ENCODE measurements around the gene ADRA1B.

ADRA1B gene

DNA sequence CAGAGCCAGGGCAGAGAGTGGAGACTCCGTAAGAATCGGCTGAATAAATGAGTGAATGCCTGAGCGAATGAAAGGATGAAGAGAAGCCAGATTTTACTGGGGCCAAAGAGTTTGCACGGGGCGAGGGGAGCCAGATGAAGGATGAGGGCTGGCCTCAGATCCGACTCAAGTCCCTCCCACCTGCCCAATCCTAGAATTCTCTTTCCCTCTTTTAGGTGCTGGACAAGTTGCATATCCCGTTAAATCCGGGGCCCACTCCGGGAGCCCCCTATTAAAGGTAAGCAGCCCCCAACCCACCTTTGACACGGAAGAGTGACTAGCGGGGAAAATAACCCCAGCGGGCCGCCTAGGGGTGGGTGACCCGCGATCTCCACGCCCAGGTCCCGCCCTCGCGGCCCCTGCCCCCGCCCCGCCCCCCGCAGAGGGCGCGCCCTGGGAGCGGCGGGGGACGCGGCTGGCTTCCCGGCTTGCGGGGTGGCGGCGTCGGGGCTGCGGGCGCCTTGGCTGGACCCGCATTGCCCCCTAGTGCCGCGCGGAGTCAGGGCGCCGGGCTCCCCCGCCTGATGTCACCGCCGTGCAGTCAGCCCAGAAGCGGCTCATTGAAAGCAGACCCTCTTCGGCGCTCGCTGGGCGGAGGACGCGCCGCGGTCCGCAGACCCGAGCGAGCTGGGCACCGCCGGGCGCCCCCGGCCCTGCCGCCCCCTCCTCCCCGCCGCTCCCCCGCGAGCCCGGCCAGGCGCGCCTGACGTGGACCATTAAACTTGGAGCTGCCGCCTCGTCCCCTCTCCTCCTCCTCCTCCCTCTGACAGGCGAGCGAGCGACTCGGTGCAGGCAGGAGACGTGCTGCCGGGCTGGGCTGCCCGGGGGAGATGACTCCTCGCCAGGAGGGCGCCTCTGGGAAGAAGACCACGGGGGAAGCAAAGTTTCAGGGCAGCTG is at the start of gene ADRA1B:
Gene ADRA1B, plus strand, starts transcription at position 579 of the 937 bp plus-strand sequence. CDS start 424 bp downstream, outside the sequence.
- no peak for DNase-seq (ENCODE audit: low read depth)
- H3K4me3 ChIP-seq (ENCODE audit: low read depth, low read length): peak within 1 kb of the TSS; percentile 45

DNA sequence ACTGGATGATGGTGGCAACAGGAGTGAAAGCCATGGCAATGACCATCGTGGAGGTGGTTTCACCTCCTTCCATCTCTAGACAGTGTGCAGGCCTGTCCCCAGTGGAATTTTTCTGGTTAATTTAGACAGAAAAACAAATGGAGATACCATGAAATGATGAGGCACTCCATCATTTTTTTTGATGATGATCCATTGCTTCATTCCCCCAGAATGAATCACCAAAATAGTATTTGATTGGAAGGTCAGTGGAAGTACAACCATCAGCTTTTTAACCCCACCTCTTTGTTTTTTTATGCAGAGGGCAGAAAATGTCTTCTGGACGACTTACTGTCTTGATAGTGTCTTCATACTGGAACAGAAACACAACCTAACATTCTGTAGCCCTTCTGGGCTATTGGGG is 42.6 kb upstream of the ADRA1B start:
- no peak for DNase-seq (ENCODE audit: low read depth)
- no peak overlapping the region for H3K4me3 ChIP-seq (ENCODE audit: low read depth, low read length)

DNA sequence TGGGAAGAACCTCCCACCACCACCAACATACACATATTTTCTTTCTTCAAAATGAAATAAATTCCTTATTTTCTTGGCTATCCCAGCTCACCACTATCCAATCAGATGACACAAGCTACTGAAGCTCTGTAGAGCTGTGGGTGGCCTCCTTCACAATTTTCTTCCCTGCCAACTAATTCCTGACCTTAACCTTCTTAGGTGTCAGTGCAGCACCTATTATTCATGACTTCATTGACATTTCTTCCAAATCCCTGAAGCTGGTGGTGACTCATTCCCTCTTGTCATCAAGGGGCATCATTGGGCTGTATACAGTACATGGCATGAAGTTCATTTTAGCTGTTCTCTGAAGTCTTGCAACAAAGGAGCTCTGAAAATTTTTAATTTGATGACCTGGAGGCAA is 42.0 kb upstream of the ADRA1B start:
- DNase-seq (ENCODE audit: low read depth): peak; percentile 62
- no peak overlapping the region for H3K4me3 ChIP-seq (ENCODE audit: low read depth, low read length)

DNA sequence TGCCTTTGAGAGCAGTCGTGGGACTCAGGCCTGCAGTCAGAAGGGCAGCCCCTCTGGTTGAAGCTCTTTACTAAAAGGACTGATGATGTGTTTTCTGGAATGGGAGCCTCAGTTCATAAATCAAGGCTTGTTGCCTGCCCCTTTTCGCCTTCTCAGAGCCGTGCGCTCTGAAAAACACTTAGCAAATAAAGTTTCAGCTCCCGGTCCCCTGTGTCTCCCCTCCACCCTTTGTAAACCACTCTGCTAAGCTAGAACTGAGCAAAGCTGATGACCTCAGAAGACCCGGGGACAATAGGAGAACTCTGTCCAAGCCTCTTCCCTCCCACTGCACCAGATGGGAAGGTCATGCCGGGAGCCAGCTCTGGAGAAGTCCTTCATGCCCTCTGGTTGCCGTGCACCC is 39.3 kb upstream of the ADRA1B start:
- DNase-seq (ENCODE audit: low read depth): no peak
- no peak overlapping the region for H3K4me3 ChIP-seq (ENCODE audit: low read depth, low read length)

DNA sequence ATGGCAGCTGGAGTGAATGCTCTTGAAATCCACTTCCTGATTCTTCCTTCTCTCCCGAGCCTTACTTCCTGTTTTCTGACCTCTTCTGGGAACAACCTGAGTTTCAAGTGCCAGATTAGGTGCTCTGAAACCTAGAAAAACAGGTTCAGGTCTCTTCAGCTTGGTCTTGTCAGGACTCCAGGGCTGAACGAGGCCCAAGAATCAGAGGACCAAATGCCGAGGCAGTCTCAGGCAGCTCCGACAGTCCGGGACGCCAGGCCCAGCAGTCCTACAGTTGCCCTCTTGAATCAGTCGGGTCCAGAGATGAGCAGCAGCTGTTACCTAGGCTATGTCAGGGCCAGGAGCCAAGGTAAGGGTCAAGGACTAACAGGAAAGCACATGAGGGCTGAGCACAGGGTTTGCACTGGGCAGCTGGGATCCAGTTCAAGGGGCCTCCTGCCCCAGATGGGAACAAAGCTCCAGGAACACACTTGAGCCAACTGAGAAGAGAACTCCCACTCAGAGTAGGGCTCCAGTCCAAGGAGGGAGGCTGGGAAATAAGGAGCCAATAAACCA is 38.3 kb upstream of the ADRA1B start:
- H3K4me3 ChIP-seq (ENCODE audit: low read depth, low read length): no peak overlapping the region
- DNase-seq (ENCODE audit: low read depth): no peak

DNA sequence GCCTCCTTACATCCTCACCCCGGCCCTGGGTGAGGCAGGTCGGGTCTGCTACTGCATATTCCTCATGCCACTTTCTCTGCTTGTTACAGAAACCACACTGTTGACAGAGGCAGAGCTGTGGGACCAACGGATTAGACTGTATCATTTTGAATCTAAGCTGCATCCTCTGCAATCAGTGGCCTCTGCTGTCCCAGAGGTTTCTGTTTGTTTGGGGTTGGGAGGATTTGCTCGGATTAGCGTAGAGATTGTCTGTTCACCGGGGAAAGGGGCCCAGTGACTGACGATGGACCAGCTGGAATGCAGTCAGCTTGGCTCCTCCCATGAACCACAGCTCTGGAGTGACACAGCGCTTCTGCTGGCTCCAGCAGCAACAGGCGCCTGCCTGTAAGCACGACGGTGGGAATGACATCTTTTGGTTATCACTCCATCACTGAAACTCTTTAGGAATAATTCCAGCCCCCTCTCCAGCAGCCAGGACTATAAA is 37.3 kb upstream of the ADRA1B start:
- peak; percentile 88 for DNase-seq (ENCODE audit: low read depth)
- H3K4me3 ChIP-seq (ENCODE audit: low read depth, low read length): no peak overlapping the region

DNA sequence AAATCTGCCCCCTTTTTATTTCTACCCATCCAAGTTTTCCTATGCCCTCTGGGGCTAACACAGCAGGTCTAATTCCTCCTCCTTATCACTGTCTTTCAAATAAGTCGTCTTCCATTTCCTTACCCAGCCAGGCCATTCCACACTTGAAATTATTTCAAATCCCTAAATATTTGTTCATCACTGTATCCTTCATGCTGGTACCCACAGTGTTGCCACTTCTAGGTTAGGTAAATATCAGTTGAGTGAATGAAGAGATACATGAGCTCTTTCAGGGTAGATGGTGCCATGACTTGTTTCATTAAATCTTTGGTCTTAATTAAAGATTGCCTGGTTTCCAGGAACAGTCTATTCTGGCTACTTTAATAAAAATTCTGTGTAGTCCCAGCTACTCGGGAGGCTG is 35.6 kb upstream of the ADRA1B start:
- DNase-seq (ENCODE audit: low read depth): no peak

DNA sequence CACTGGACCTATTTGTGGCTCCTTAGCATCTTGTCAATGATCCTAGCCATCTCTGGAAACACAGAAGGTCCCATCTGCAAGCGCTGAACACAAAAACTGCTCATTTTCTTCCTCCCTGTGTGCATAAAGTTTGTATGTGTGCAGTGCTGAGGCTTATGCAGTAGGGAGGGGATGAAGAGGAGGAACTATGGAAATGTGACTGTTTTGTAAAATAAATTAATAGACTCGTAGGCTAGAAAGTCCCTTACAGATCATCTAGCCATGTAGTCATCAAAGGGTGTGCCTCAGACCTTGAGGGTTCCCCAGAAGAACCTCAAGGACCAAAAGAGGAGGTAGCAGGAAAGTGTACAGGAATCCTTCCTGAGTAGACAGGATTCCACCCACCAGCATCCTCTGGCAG is 34.3 kb upstream of the ADRA1B start:
- H3K4me3 ChIP-seq (ENCODE audit: low read depth, low read length): no peak overlapping the region
- DNase-seq (ENCODE audit: low read depth): no peak

More for the DNA sequence above, 35.6 kb upstream of the ADRA1B start:
- no peak overlapping the region for H3K4me3 ChIP-seq (ENCODE audit: low read depth, low read length)

DNA sequence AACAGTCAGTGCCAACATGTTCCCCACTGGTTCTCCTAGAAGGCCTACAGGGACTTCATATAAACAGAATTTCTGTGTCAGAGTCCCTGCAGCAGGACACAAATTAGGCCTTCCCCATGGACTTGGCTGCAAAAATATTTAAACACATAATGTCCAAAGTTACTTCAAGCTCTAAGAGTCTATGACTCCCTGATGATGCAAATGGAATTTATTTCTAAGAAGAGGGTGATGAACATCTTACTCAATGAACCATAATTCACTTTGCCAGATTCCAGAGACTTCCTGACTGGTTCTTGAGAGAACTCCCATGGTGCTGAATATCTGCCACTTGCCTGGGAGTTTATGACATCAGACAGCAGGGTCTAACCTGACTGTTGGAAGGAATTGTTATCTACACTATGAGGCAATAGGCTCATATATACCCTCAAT is 32.7 kb upstream of the ADRA1B start:
- H3K4me3 ChIP-seq (ENCODE audit: low read depth, low read length): no peak overlapping the region
- DNase-seq (ENCODE audit: low read depth): peak; percentile 86

DNA sequence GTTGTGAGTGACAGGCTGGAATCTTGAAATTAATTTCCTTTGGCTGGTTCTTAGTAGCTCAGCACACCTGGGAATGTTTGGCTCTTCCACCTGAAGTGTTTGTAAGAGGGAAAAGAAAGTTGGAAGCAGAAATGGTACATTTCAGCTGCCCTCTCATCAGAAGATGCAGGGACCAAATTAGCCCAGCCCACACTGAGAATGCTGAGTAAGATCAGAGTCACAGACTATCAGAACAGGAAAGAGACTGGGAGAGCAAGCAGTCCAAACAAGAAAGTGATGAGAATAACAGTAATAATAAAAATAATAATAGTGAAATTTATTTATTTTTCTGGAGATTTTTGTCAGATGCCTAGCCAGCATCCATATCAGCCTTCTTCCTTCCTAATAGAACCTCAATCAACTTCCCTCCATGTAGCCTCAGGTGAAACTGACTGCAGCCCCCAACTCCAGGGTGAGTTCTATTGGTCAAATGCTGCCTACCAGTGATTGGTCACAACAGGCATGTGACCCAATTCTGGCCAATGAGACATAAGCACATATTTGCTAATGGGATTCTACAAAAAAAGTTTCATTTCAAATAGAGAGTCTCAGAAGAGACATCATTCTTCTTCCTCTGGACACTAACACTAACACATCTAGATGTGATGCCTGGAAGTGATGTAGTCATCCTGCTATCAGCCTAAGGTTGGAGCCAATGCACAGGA is 31.2 kb upstream of the ADRA1B start:
- no peak overlapping the region for H3K4me3 ChIP-seq (ENCODE audit: low read depth, low read length)
- no peak for DNase-seq (ENCODE audit: low read depth)

DNA sequence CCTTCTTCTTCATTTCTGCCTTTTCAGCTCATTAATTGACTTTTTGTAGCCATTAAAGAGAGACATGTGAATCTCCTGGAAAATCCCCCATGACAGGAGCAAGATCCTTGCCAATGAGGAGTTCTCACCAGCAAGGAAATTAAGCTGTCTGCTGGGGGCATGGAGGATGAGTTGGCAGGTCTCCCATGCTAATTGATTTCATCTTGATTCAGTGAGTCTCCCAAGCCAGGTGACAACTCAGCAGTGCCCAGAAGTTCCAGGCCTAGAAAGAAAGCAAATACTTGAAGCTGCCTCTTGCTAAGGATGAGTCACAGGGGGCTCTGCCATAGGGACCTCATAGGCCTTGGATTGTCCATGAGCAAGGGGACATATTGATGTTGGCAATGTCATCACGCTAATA is 30.0 kb upstream of the ADRA1B start:
- H3K4me3 ChIP-seq (ENCODE audit: low read depth, low read length): no peak overlapping the region
- DNase-seq (ENCODE audit: low read depth): no peak

DNA sequence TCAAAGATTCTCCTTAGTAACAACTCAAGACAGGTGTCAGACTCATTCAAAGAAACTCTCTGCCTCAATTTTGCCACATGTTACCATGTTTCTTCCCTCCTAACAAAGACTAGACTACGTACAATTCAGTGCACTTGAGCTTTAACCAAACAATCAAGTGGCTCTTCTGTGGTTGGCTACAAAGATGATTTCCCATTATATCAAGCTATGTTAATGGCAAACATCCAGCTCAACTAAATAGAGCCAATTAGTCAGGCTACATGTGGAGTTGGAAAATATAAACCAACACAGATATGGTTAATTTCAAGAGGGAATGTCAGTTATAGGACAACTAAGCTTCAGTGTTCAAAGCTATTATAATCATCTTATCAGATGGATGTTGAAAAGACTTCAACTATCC is 29.2 kb upstream of the ADRA1B start:
- no peak overlapping the region for H3K4me3 ChIP-seq (ENCODE audit: low read depth, low read length)
- DNase-seq (ENCODE audit: low read depth): no peak

DNA sequence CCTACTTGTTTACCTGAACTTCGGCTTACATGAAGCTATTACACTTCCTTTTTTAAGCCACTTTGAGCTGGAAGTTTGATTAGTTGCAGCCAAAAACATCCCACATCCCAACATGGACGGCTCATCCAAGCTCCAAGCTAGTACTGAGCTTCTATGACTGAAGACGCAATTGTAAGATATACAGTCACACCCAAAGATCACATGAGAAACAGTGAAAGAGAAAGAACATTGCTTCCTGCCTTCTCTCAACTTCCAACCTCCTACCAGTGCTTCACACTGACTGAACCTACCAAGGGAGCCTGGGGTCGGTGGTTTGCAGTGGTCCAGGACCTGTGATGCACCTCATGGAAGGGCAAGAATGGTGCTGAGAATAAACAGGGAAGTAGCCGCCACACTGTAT is 27.4 kb upstream of the ADRA1B start:
- DNase-seq (ENCODE audit: low read depth): no peak

DNA sequence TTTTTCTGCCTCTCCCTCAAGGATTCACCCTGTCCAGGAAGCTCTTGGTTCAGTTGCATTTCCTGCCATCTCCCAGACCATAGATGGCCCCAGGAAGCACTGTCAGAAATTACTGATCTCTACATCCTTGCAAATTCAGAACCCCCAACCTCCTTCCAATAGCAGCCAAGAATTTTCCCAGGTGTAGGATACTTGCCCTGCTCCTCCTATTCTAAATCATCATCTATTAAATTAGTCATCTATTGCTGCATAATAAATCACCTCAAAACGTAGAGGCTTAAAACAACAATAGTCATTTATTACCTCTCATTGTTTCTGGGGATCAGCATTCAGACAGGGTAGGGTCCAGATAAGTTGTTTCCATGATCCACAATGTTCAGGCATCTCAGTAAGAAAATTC is 26.1 kb upstream of the ADRA1B start:
- H3K4me3 ChIP-seq (ENCODE audit: low read depth, low read length): no peak overlapping the region
- DNase-seq (ENCODE audit: low read depth): no peak

More for the DNA sequence above, 27.4 kb upstream of the ADRA1B start:
- no peak overlapping the region for H3K4me3 ChIP-seq (ENCODE audit: low read depth, low read length)

DNA sequence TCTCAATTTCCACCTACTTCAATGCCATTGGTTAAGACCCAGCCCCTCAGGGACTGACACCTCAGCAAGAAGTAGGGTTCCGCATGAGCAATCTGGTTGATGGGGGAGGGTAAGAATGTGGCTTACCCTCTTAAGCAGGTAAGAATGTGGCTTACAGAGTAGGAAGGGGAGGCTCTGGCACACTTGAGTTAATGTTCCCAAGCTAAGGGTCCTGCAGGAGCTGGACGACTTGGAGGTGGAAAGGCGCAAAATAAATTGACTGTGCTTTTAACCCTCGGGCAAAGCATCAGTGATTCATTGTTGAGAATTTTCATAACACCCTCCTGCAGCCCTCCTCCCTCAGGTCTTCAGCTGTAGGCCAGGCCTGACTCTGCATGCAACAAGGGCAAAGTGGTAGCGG is 24.9 kb upstream of the ADRA1B start:
- no peak overlapping the region for H3K4me3 ChIP-seq (ENCODE audit: low read depth, low read length)
- DNase-seq (ENCODE audit: low read depth): no peak

DNA sequence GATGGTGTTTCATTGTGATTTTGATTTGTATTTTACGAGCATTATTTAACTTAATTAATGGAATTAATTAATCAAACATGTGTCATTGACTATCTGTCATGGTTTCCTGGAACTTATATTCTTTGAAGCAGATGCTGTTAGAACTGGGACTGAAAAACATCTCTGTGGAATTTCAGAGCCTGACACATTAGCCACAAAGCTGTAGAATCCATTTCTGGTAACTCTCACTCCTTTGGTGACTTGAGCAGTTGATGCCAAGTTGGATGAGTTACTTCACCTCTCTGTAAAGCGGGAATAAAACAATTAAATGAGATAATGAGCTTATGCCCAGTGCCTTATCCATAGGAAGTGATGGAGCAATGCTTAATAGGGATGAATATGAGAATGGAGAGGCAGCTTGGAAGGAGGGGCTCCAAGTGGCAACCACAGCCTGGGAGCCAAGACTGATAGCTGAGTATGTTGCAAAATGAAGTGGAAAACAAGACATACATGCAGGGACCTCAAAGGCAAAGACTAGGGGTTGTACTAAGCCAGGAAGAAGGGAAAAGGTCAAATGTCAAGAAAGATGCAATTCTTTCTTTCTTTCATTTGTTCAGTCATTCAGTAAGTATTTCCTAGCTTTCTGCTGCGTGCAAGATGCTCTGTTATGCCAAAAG is 23.1 kb upstream of the ADRA1B start:
- H3K4me3 ChIP-seq (ENCODE audit: low read depth, low read length): no peak overlapping the region
- DNase-seq (ENCODE audit: low read depth): no peak

DNA sequence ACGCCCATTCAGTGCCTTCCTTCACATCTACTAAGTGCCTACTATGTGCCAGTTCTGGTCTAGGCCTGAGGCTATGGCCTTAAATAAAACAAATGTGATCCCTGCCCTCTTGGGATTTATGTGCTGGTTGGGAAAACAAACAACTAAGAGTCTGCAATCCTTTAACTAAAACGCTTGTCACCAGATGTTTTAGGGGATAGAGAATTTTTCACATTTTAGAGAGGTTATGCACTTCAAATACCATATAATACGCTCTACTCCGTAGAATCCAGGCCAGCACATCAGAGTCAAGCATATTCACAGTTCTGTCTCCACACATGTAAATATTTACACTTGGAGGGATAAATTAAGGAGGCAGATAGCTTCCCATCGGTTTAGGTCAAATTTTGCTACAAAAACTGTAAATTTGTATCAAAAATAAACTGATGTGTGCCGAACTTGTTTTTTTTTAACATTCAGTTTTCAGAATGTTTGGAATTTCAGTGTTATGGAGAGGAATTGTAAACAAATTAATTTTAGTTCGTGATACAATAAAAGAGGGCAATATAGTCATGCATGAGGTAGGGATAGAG is 22.0 kb upstream of the ADRA1B start:
- no peak for DNase-seq (ENCODE audit: low read depth)
- no peak overlapping the region for H3K4me3 ChIP-seq (ENCODE audit: low read depth, low read length)

DNA sequence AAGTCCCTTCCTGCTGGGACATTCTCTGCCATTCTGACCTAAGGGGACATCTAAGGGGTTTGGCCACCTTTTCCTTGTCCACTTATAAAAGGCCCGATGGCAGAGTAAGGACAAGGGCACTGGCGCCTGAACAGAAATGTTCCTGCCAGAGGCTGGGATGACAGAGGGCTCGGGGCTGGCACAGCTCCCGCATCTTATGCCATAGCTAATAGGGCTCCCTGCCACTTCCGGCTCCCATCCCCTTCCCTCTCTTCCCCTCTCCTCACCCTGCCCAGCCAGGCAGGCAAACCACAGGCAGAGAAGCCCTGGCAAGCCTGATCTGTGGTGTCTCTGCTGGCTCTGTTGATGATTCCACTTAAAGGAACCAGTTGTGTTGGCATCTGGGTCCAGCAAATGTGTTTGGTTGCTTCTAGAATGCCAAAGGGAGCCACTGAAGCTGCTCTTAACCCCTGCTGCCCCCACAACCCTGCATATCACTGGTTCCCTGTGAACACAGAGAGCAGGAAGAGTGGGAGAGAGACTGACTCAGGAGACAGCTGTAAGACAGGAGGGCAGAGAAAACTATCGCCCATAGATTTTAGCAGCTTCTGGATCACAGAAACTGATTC is 18.4 kb upstream of the ADRA1B start:
- DNase-seq (ENCODE audit: low read depth): no peak
- no peak overlapping the region for H3K4me3 ChIP-seq (ENCODE audit: low read depth, low read length)

All from skeletal muscle cell (primary cell).